ENCODE measurements around the gene MAP1S. TPM values are rescaled to one million over a fixed set of nuclear protein-coding genes. Genes with fewer than 3 reads are reported as not detected.
"Not testable (repeated sequence)": the region's sequence is repeated elsewhere in the genome, so short reads cannot be mapped to it uniquely, and the experiment has no call there.

Gene MAP1S
- total RNA-seq, 4 donors from 2014 or later, result 23.9 to 71.8 (median 48.7) TPM

- DNase-seq, result peak in 2 of 3 donors; percentile 76 to 88
- H3K4me3 ChIP-seq, result peak overlapping the region in 1 of 4 donors; percentile 12
- H3K27me3 ChIP-seq, result no peaks in the 10 kb centered on the region
- H3K36me3 ChIP-seq, result no peaks in the 10 kb centered on the region
- H3K9me3 ChIP-seq, result no peaks in the 10 kb centered on the region
- TF ChIP-seq, protein P1, sequence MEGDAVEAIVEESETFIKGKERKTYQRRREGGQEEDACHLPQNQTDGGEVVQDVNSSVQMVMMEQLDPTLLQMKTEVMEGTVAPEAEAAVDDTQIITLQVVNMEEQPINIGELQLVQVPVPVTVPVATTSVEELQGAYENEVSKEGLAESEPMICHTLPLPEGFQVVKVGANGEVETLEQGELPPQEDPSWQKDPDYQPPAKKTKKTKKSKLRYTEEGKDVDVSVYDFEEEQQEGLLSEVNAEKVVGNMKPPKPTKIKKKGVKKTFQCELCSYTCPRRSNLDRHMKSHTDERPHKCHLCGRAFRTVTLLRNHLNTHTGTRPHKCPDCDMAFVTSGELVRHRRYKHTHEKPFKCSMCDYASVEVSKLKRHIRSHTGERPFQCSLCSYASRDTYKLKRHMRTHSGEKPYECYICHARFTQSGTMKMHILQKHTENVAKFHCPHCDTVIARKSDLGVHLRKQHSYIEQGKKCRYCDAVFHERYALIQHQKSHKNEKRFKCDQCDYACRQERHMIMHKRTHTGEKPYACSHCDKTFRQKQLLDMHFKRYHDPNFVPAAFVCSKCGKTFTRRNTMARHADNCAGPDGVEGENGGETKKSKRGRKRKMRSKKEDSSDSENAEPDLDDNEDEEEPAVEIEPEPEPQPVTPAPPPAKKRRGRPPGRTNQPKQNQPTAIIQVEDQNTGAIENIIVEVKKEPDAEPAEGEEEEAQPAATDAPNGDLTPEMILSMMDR (IDR thresholded peaks at IDR 0.05), result no peak
- TF ChIP-seq POLR2A (IDR thresholded peaks at IDR 0.05), result no peak
- H3K27ac ChIP-seq, result peak overlapping the region in 1 of 4 donors; percentile 69
- H3K4me1 ChIP-seq, result peaks cover 0 to 10% (median 3%) of the 10 kb centered on the region in 4 donors
These were observed 56.9 kb downstream of the MAP1S start for GRCh38 chr19:17775991-17776803.

GRCh38 chr19:17777840-17778239 lies 58.6 kb downstream of the MAP1S start:
- H3K27ac ChIP-seq, H3K4me3 ChIP-seq, H3K9me3 ChIP-seq, H3K36me3 ChIP-seq, H3K27me3 ChIP-seq, DNase-seq: not testable (repeated sequence)
- H3K4me1 ChIP-seq, result peaks cover 0 to 10% (median 3%) of the 10 kb centered on the region in 4 donors

DNA sequence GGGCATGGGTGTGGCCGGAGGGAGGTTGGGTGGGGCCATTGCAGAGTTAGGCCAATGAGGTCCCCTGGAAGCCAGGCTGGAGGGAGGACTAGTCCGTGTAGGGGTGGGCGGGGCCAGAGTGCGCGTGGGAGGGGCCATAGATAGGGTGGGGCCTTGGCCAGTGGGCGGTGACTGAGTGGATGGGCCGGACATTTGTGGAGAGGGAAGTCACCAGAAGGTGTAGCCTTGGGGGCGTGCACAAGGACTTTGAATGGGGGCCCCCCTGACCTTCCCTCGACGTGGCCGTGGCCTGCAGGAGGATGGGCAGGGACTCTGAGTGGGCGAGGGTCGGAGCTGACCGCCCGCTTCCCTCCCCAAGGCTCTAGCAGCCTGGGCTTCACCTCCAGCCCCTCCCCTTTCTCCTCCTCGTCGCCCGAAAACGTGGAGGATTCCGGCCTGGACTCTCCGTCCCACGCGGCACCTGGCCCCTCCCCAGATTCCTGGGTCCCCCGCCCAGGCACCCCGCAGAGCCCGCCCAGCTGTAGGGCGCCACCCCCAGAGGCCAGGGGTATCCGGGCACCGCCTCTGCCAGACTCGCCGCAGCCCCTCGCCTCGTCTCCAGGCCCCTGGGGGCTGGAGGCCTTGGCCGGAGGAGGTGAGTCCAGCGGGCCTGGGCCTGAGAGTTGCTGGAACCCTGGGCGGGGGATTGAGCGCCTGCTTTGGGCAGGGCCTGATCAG lies 59.1 kb downstream of the MAP1S start:
- Histone ChIP-seq H3K4me1 (peaks cover 0 to 10% (median 3%) of the 10 kb centered on the region in 4 donors), H3K36me3 (no peaks in the 10 kb centered on the region), H3K4me3 (peak overlapping the region in 2 of 4 donors; percentile 4 to 28), H3K27ac (peak overlapping the region in 1 of 4 donors; percentile 19), H3K27me3 (no peaks in the 10 kb centered on the region), H3K9me3 (no peaks in the 10 kb centered on the region)
- TF ChIP-seq, protein P1 (IDR thresholded peaks at IDR 0.05), result no peak
- no peak for TF ChIP-seq POLR2A (IDR thresholded peaks at IDR 0.05)
- DNase-seq, result peak; percentile 62 to 80 (median 79)

GRCh38 chr19:17778968-17779929 lies 60.0 kb downstream of the MAP1S start:
- no peak for TF ChIP-seq POLR2A (IDR thresholded peaks at IDR 0.05)
- TF ChIP-seq, protein P1 (IDR thresholded peaks at IDR 0.05), result no peak
- Histone ChIP-seq H3K36me3 (no peaks in the 10 kb centered on the region), H3K27ac (peak overlapping the region in 1 of 4 donors; percentile 19), H3K4me1 (peaks cover 0 to 14% (median 3%) of the 10 kb centered on the region in 4 donors), H3K4me3 (peak overlapping the region in 1 of 4 donors; percentile 28), H3K9me3 (no peaks in the 10 kb centered on the region), H3K27me3 (no peaks in the 10 kb centered on the region)
- DNase-seq, result peak in 1 of 3 donors; percentile 68

DNA sequence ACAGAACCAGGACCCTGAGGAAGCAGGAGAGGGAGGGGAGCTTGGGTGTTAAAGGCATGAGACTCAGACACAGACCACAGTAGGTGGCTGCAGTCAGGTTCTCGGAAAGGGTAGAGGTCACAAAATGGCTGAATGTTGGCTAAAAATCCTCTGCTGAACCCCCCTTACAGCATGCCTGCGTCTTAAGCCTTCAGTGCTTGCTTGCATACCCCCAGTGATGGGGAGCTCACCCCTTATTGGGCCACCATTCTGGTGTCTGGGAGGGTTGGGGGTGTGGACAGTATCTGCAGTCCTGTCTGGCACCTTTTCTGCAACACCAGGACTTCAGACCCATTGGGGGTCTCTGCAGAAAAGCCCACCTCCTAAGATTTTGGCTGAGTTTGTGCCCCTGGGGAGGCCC lies 61.5 kb downstream of the MAP1S start:
- no peak for TF ChIP-seq POLR2A (IDR thresholded peaks at IDR 0.05)
- TF ChIP-seq, protein P1 (IDR thresholded peaks at IDR 0.05), result no peak
- H3K27me3 ChIP-seq, result no peaks in the 10 kb centered on the region
- H3K4me3 ChIP-seq, result no peak overlapping the region
- no peaks in the 10 kb centered on the region for H3K9me3 ChIP-seq
- no peak overlapping the region for H3K27ac ChIP-seq
- peaks cover 0 to 17% (median 2%) of the 10 kb centered on the region in 4 donors for H3K4me1 ChIP-seq
- no peak for DNase-seq
- no peaks in the 10 kb centered on the region for H3K36me3 ChIP-seq

- H3K9me3 ChIP-seq, H3K4me3 ChIP-seq, H3K27ac ChIP-seq, H3K27me3 ChIP-seq, DNase-seq, H3K36me3 ChIP-seq: not testable (repeated sequence)
- H3K4me1 ChIP-seq, result peaks cover 0 to 13% (median 0%) of the 10 kb centered on the region in 4 donors
These were observed 64.4 kb downstream of the MAP1S start for GRCh38 chr19:17783721-17784120.

All from Peyer's patch (tissue), 4 donors.